ENCODE measurements around the gene TMEM184A.

TMEM184A gene

GRCh38 chr7:1538544-1539180 lies 17.3 kb downstream of the TMEM184A start:
- no peak for DNase-seq

- DNase-seq = no peak
Observed at GRCh38 chr7:1537535-1538412, 18.2 kb downstream of the TMEM184A start.

- no peak for DNase-seq
Observed at GRCh38 chr7:1536743-1537534, 19.1 kb downstream of the TMEM184A start.

- no peak for DNase-seq
Observed at GRCh38 chr7:1536455-1536742, 19.6 kb downstream of the TMEM184A start.

GRCh38 chr7:1535701-1536454 lies 20.1 kb downstream of the TMEM184A start:
- no peak for DNase-seq

GRCh38 chr7:1535100-1535458 lies 20.9 kb downstream of the TMEM184A start:
- DNase-seq = no peak

GRCh38 chr7:1534330-1535099 lies 21.5 kb downstream of the TMEM184A start:
- DNase-seq = no peak

GRCh38 chr7:1533547-1534329 lies 22.3 kb downstream of the TMEM184A start:
- no peak for DNase-seq

- no peak for DNase-seq
Observed at GRCh38 chr7:1533255-1533546, 22.8 kb downstream of the TMEM184A start.

- no peak for DNase-seq
Observed at GRCh38 chr7:1532456-1533254, 23.4 kb downstream of the TMEM184A start.

- no peak for DNase-seq
Observed at GRCh38 chr7:1531979-1532455, 24.0 kb downstream of the TMEM184A start.

GRCh38 chr7:1531263-1531978 lies 24.6 kb downstream of the TMEM184A start:
- no peak for DNase-seq

GRCh38 chr7:1530946-1531262 lies 25.1 kb downstream of the TMEM184A start:
- DNase-seq = no peak

GRCh38 chr7:1529383-1530116 lies 26.5 kb downstream of the TMEM184A start:
- no peak for DNase-seq

GRCh38 chr7:1526271-1526754 lies 29.7 kb downstream of the TMEM184A start:
- DNase-seq = no peak

- no peak for DNase-seq
Observed at GRCh38 chr7:1525409-1525808, 30.6 kb downstream of the TMEM184A start.

GRCh38 chr7:1523844-1524243 lies 32.2 kb downstream of the TMEM184A start:
- no peak for DNase-seq

- DNase-seq = no peak
Observed at GRCh38 chr7:1523208-1523607, 32.8 kb downstream of the TMEM184A start.

GRCh38 chr7:1521456-1521855 lies 34.5 kb downstream of the TMEM184A start:
- no peak for DNase-seq

Data from NCI-H526 treated with DMSO at 0.1 percent for 48 hours (cell line).